Chondrocyte (in vitro differentiated cells): Measurements from ENCODE around the gene NOC4L. TPM values are rescaled to one million over a fixed set of nuclear protein-coding genes. Genes with fewer than 3 reads are reported as not detected.

Experiments
- DNase-seq: peaks from one replicate; pipeline ENCODE4 v3.0.0; 2021; ENCODE audit warnings: mixed read lengths, low spot score
- H3K27ac Mint-ChIP-seq: one replicate; pipeline ENCODE4 v1.8.0; 2021; ENCODE audit warnings: mild to moderate bottlenecking, moderate library complexity, mixed read lengths; ENCODE audit not compliant: unreplicated experiment
- H3K27me3 Mint-ChIP-seq: 2 replicates; pipeline ENCODE4 v1.8.0; 2021; ENCODE audit warnings: low read depth, mixed read lengths
- H3K36me3 Mint-ChIP-seq: 2 replicates; pipeline ENCODE4 v1.8.0; 2021; ENCODE audit warnings: low read depth, mixed read lengths
- H3K4me1 Mint-ChIP-seq: 2 replicates; pipeline ENCODE4 v1.8.0; 2021; ENCODE audit warnings: low read depth, mild to moderate bottlenecking, mixed read lengths
- H3K4me3 Mint-ChIP-seq: one replicate; pipeline ENCODE4 v1.8.0; 2021; ENCODE audit warnings: mild to moderate bottlenecking, moderate library complexity, mixed read lengths; ENCODE audit not compliant: unreplicated experiment
- H3K9me3 Mint-ChIP-seq: 2 replicates; pipeline ENCODE4 v1.8.0; 2021; ENCODE audit warnings: low read depth, mixed read lengths
- CTCF ChIP-seq: fragments of 200-600 bp; sonication (generic); IDR thresholded peaks from 2 replicates; pipeline ENCODE4 v1.5.0; 2021; ENCODE audit warnings: antibody characterized with exemption, mild to moderate bottlenecking, moderate library complexity
- total RNA-seq: library from RNA; stranded (reverse); gene quantifications from 3 replicates; pipeline ENCODE4 v1.2.1, GENCODE V29; 2021

The NOC4L gene
- total RNA-seq, 1 donor from 2014 or later = 16.0 TPM

- H3K27me3 Mint-ChIP-seq = peaks cover 32% of the 10 kb centered on the region
- no peaks in the 10 kb centered on the region for H3K36me3 Mint-ChIP-seq
- no peaks in the 10 kb centered on the region for H3K9me3 Mint-ChIP-seq
These were observed 55.5 kb downstream of the NOC4L start for GRCh38 chr12:132199526-132200319.

GRCh38 chr12:132200800-132201199, 56.5 kb downstream of the NOC4L start:
- Mint-ChIP-seq H3K4me1 (no peaks in the 10 kb centered on the region), H3K36me3 (no peaks in the 10 kb centered on the region), H3K27me3 (peaks cover 38% of the 10 kb centered on the region), H3K9me3 (no peaks in the 10 kb centered on the region), H3K27ac (no peak overlapping the region), H3K4me3 (no peak overlapping the region)
- no peak for TF ChIP-seq CTCF
- DNase-seq = no peak

More at GRCh38 chr12:132199526-132200319, 55.5 kb downstream of the NOC4L start:
- no peak for TF ChIP-seq CTCF
- H3K27ac Mint-ChIP-seq = no peak overlapping the region
- no peak overlapping the region for H3K4me3 Mint-ChIP-seq
- no peaks in the 10 kb centered on the region for H3K4me1 Mint-ChIP-seq
- no peak for DNase-seq

GRCh38 chr12:132201391-132202120, 57.3 kb downstream of the NOC4L start:
- Mint-ChIP-seq H3K4me3 (no peak overlapping the region), H3K27me3 (peaks cover 41% of the 10 kb centered on the region), H3K4me1 (no peaks in the 10 kb centered on the region), H3K36me3 (no peaks in the 10 kb centered on the region), H3K9me3 (no peaks in the 10 kb centered on the region), H3K27ac (no peak overlapping the region)
- no peak for TF ChIP-seq CTCF
- no peak for DNase-seq

Other genes with a start within 250 kb of the NOC4L start
- gene ULK1, start 249.8 kb upstream of the NOC4L start, total RNA-seq = 54.2 to 65.7 TPM (median 56.1 TPM) in 3 replicates
- 18.7 to 21.0 TPM (median 19.8 TPM) in 3 replicates for gene PUS1, start 215.2 kb upstream of the NOC4L start, total RNA-seq
- 35.9 to 48.0 TPM (median 36.8 TPM) in 3 replicates for gene EP400, start 194.5 kb upstream of the NOC4L start, total RNA-seq
- 7.9 to 10.1 TPM (median 9.6 TPM) in 3 replicates for gene DDX51, start 138 bp upstream of the NOC4L start, total RNA-seq
- gene GALNT9, start 185.1 kb downstream of the NOC4L start, total RNA-seq = 0.15 to 0.29 TPM in 2 of 3 replicates, not detected in the other